PC-9 (cell line): ENCODE data around the gene PLA2G3. TPM values are rescaled to one million over a fixed set of nuclear protein-coding genes. Genes with fewer than 3 reads are reported as not detected.

ENCODE experiments used
- BruUV-seq: library from RNA; stranded (reverse); fragments of 400-500 nt; replicated peaks from 2 replicates; lab custom pipeline; 2021; lab: Mats Ljungman, UMichigan
- CTCF ChIA-PET: fragments of 300-600 bp; sonication (Branson Sonifier 250); formaldehyde crosslinking; loops from one replicate; lab custom pipeline; 2022; ENCODE audit warnings: antibody characterized with exemption; lab: Charles Lee
- POLR2A ChIA-PET: fragments of 300-600 bp; sonication (Branson Sonifier 250); formaldehyde crosslinking; loops from one replicate; lab custom pipeline; 2022; ENCODE audit warnings: antibody characterized with exemption; ENCODE audit not compliant: unreplicated experiment; lab: Charles Lee
- DNase-seq, 2 experiments: peaks; one replicate each; pipeline versions ENCODE4 v3.0.0 to v3.0.0-alpha.2; 2015 to 2022; ENCODE audit warnings: mixed read lengths in 1 of 2
- H2AFZ ChIP-seq: fragments of 200-600 bp; sonication (generic); 2 replicates; pipeline ENCODE4 v1.8.1; 2017; ENCODE audit warnings: antibody characterized with exemption
- H3F3A ChIP-seq: fragments of 200-600 bp; sonication (generic); 2 replicates; pipeline ENCODE4 v1.8.1; 2017; ENCODE audit warnings: antibody characterized with exemption, mild to moderate bottlenecking, low read depth; ENCODE audit not compliant: insufficient read depth
- H3K27ac ChIP-seq: fragments of 200-600 bp; sonication (generic); 2 replicates; pipeline ENCODE4 v1.6.1; 2016; ENCODE audit warnings: mixed run types
- H3K27me3 ChIP-seq: fragments of 200-600 bp; sonication (generic); 2 replicates; pipeline ENCODE4 v1.6.1; 2016; ENCODE audit warnings: low read depth, mixed run types; ENCODE audit not compliant: insufficient read depth
- H3K36me3 ChIP-seq: fragments of 200-600 bp; sonication (generic); 2 replicates; pipeline ENCODE4 v1.6.1; 2016; ENCODE audit warnings: low read depth, mixed run types
- H3K4me1 ChIP-seq: fragments of 200-600 bp; sonication (generic); replicated peaks from 2 replicates; pipeline ENCODE4 v1.6.1; 2016; ENCODE audit warnings: mixed run types; ENCODE audit not compliant: insufficient read depth
- H3K4me2 ChIP-seq: fragments of 200-600 bp; sonication (generic); 2 replicates; pipeline ENCODE4 v1.6.1; 2017; ENCODE audit warnings: mixed run types
- H3K4me3 ChIP-seq: fragments of 200-600 bp; sonication (generic); 2 replicates; pipeline ENCODE4 v1.6.1; 2016; ENCODE audit warnings: mixed run types
- H3K79me2 ChIP-seq: fragments of 200-600 bp; sonication (generic); 2 replicates; pipeline ENCODE4 v1.6.1; 2017; ENCODE audit warnings: low read depth, mixed run types
- H3K9me2 ChIP-seq: fragments of 200-600 bp; sonication (generic); 2 replicates; pipeline ENCODE4 v1.8.1; 2017; ENCODE audit warnings: mild to moderate bottlenecking; ENCODE audit not compliant: insufficient read depth
- H3K9me3 ChIP-seq: fragments of 200-600 bp; sonication (generic); 2 replicates; pipeline ENCODE4 v1.8.1; 2016; ENCODE audit warnings: low read depth; ENCODE audit not compliant: insufficient read depth
- H4K20me1 ChIP-seq: fragments of 200-600 bp; sonication (generic); 2 replicates; pipeline ENCODE4 v1.8.1; 2017; ENCODE audit not compliant: insufficient read depth
- CTCF ChIP-seq: fragments of 200-600 bp; sonication (generic); conservative IDR thresholded peaks from 2 replicates; pipeline ENCODE4 v1.6.1; 2017; ENCODE audit warnings: mixed run types, antibody characterized with exemption, mild to moderate bottlenecking, moderate library complexity
- EZH2 ChIP-seq: fragments of 200-600 bp; sonication (generic); IDR thresholded peaks from 2 replicates; pipeline ENCODE4 v1.8.0; 2017; ENCODE audit warnings: antibody characterized with exemption, low read depth
- intact Hi-C: fragments of 100-400 bp; cut with micrococcal nuclease; formaldehyde crosslinking; loops from one replicate; pipeline ENCODE4 v1.10.0; 2022; ENCODE audit not compliant: unreplicated experiment
- total RNA-seq: library from RNA; stranded (reverse); gene quantifications from 2 replicates; pipeline ENCODE4 v1.2.3, GENCODE V29; 2021

The PLA2G3 gene
- total RNA-seq, 1 experiment from 2014 or later, result not detected

DNA sequence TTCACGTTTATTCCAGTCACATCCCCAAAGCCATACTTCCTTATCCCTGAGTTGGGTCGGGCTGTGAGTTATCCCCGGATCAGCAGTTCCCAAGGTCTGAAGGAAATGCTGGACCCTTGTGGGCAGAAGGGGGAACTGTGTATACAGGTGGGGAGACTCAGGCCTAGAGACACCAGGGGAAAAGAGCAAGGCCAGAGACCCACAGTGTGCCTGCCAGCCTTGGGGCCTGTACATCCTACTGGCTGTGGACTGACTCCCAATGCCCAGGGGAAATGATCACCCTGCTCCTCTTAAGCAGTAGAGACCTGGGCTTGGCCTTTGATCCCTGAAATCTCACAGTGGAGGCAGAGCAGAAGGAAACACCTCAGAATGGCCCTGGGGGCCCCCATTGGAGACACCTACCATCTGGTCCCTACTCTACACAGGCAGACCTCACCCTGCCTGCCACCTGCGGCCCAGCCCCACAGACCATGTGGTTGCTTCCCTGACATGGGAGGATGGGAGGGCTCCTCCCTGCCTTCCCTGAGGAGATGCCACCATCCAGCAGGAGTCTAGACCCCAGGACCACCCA is 34.2 kb downstream of the PLA2G3 start:
- intact Hi-C loops, result loop anchor here (2.0 to 10.0 kb wide), 3 partner anchors 109 to 167 kb away; partner anchors contain the start of gene LIMK2
- Histone ChIP-seq H3K9me3 (no peaks in the 10 kb centered on the region), H3K36me3 (no peaks in the 10 kb centered on the region), H2AFZ (no peak overlapping the region), H4K20me1 (no peaks in the 10 kb centered on the region), H3K9me2 (no peaks in the 10 kb centered on the region), H3K27me3 (no peaks in the 10 kb centered on the region), H3K4me2 (no peak overlapping the region), H3K79me2 (no peaks in the 10 kb centered on the region), H3K27ac (no peak overlapping the region), H3K4me1 (peaks cover 27% of the 10 kb centered on the region), H3F3A (peaks cover 46% of the 10 kb centered on the region), H3K4me3 (no peak overlapping the region)
- DNase-seq, result peak in 1 of 2 experiments; percentile 32
- BruUV-seq, result no TSS peak
- CTCF ChIA-PET, result no interaction called here
- TF ChIP-seq CTCF (no peak), EZH2 (no peak)
- POLR2A ChIA-PET, result no interaction called here

DNA sequence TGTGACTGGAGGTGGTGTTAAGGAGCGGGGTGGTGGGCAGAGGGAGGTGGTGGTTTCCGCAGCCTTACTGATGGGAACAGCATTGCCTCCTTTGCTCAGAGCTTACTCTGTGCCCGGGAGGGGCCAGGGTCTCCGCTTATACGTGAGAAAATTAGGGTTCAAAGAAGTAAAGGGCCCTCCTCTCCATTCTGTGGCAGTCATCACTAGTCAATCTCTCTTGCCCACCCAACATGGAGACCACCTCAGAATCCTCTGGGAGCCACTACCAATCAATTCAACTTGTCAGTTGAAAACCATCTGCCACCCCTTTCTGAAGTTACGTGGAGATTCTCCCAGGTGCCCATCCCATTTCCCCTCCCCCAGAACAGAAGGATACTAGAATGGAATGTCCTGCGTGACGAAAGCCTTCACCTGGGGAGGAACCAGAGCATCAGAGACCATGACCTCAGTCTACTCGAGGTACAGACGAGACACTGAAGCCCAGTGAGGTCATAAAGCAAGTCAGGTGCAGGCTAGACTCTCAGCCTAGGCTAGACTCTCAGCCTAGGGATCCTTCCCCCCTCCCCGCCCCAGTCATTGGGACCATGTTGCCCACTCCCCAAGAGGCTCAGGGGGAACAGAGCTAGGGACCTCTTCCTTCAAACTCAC is 34.9 kb downstream of the PLA2G3 start:
- DNase-seq, result peak in 1 of 2 experiments; percentile 32
- Histone ChIP-seq H3K27ac (no peak overlapping the region), H3F3A (peaks cover 48% of the 10 kb centered on the region), H3K79me2 (no peaks in the 10 kb centered on the region), H3K4me1 (peaks cover 27% of the 10 kb centered on the region), H3K9me3 (no peaks in the 10 kb centered on the region), H3K27me3 (no peaks in the 10 kb centered on the region), H3K4me2 (no peak overlapping the region), H3K4me3 (no peak overlapping the region), H4K20me1 (no peaks in the 10 kb centered on the region), H3K36me3 (no peaks in the 10 kb centered on the region), H3K9me2 (no peaks in the 10 kb centered on the region), H2AFZ (no peak overlapping the region)
- BruUV-seq, result TSS peak; percentile 22
- intact Hi-C loops, result loop anchor here (10.0 kb wide), 1 partner anchor 109 kb away; the partner anchor contains the start of gene LIMK2
- TF ChIP-seq EZH2 (no peak), CTCF (no peak)
- POLR2A ChIA-PET, result no interaction called here
- CTCF ChIA-PET, result no interaction called here

GRCh38 chr22:31104869-31105268 is 35.4 kb downstream of the PLA2G3 start:
- H3K9me2 ChIP-seq, result no peaks in the 10 kb centered on the region
- no peak overlapping the region for H2AFZ ChIP-seq
- no peak overlapping the region for H3K27ac ChIP-seq
- peaks cover 48% of the 10 kb centered on the region for H3F3A ChIP-seq
- peak in 1 of 2 experiments; percentile 2 for DNase-seq
- H3K79me2 ChIP-seq, result no peaks in the 10 kb centered on the region
- H3K36me3 ChIP-seq, result no peaks in the 10 kb centered on the region
- BruUV-seq, result no TSS peak
- no peak overlapping the region for H3K4me3 ChIP-seq
- intact Hi-C loops, result loop anchor here (10.0 kb wide), 1 partner anchor 110 kb away; the partner anchor contains the start of gene LIMK2
- H3K9me3 ChIP-seq, result no peaks in the 10 kb centered on the region
- no peaks in the 10 kb centered on the region for H4K20me1 ChIP-seq
- H3K4me1 ChIP-seq, result peaks cover 27% of the 10 kb centered on the region
- TF ChIP-seq CTCF (no peak), EZH2 (no peak)
- ChIA-PET POLR2A (no interaction called here), CTCF (no interaction called here)
- H3K4me2 ChIP-seq, result no peak overlapping the region
- H3K27me3 ChIP-seq, result no peaks in the 10 kb centered on the region
